Endothelial cell (in vitro differentiated cells): Measurements from ENCODE around the gene ST6GALNAC2. TPM values are rescaled to one million over a fixed set of nuclear protein-coding genes. Genes with fewer than 3 reads are reported as not detected.

ENCODE experiments used
- DNase-seq: peaks from one replicate; pipeline ENCODE4 v3.0.0; 2021; ENCODE audit warnings: low spot score
- H3K27ac Mint-ChIP-seq: one replicate; pipeline ENCODE4 v1.8.0; 2021; ENCODE audit warnings: mixed read lengths, inconsistent platforms; ENCODE audit not compliant: unreplicated experiment
- H3K27me3 Mint-ChIP-seq: one replicate; pipeline ENCODE4 v1.8.0; 2021; ENCODE audit warnings: mild to moderate bottlenecking, moderate library complexity, mixed read lengths, inconsistent platforms; ENCODE audit not compliant: unreplicated experiment
- H3K36me3 Mint-ChIP-seq: one replicate; pipeline ENCODE4 v1.8.0; 2021; ENCODE audit warnings: mild to moderate bottlenecking, low read depth, mixed read lengths, inconsistent platforms; ENCODE audit not compliant: unreplicated experiment
- H3K4me1 Mint-ChIP-seq: one replicate; pipeline ENCODE4 v1.8.0; 2021; ENCODE audit warnings: mild to moderate bottlenecking, mixed read lengths, inconsistent platforms; ENCODE audit not compliant: unreplicated experiment
- H3K4me3 Mint-ChIP-seq: one replicate; pipeline ENCODE4 v1.8.0; 2021; ENCODE audit warnings: mild to moderate bottlenecking, mixed read lengths, inconsistent platforms; ENCODE audit not compliant: unreplicated experiment
- H3K9me3 Mint-ChIP-seq: one replicate; pipeline ENCODE4 v1.8.0; 2021; ENCODE audit warnings: mixed read lengths, inconsistent platforms; ENCODE audit not compliant: unreplicated experiment
- total RNA-seq: library from RNA; stranded (reverse); fragmentation: NEBNext Ultra II Directional; extraction: Animal tissue kit (Norgen Biotek cat#: 25700); gene quantifications from one replicate; pipeline ENCODE4 v1.2.1, GENCODE V29; 2021; ENCODE audit not compliant: unreplicated experiment
- TF ChIP-seq, protein P1 (sequence below): fragments of 200-600 bp; sonication (generic); IDR thresholded peaks from one replicate; pipeline ENCODE4 v1.5.0; 2021; ENCODE audit warnings: antibody characterized with exemption; ENCODE audit not compliant: unreplicated experiment

Gene ST6GALNAC2
- total RNA-seq, 1 donor from 2014 or later: 2.2 TPM

DNA sequence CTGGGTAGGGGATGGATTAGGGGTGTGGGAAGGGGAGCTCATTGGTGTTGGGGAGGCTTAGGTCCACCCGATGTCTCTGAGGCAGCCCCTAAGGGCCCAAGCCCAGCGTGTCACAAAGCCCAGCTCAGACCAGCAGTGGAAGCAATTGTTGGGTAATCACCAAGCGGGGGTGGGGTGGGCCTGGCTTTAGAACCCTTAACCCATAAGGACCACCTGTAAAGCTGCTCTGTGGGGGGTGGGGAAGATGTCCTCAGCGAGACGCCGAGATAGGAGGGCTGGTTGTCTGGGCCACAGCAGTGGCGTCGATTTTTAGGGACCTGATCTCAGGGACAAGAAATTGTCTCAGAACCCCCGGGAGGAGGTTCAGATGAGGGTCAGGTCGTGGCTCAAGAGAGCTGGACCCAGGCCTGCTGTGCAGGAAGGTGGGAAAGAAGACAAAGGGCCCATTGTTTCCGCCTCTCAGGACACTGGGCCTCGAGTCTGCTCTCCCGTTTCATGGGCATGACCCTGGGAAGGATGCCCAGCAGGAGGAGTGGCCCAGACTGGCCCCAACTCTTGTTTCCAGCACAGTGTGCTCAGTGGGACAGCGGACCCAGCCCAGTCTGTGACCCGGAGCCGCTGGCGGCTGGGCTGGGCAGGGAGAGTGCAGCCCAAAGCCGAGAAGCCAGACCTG, 15.9 kb downstream of the ST6GALNAC2 start:
- peaks cover 4% of the 10 kb centered on the region for H3K4me1 Mint-ChIP-seq
- H3K4me3 Mint-ChIP-seq: no peak overlapping the region
- TF ChIP-seq, protein P1, sequence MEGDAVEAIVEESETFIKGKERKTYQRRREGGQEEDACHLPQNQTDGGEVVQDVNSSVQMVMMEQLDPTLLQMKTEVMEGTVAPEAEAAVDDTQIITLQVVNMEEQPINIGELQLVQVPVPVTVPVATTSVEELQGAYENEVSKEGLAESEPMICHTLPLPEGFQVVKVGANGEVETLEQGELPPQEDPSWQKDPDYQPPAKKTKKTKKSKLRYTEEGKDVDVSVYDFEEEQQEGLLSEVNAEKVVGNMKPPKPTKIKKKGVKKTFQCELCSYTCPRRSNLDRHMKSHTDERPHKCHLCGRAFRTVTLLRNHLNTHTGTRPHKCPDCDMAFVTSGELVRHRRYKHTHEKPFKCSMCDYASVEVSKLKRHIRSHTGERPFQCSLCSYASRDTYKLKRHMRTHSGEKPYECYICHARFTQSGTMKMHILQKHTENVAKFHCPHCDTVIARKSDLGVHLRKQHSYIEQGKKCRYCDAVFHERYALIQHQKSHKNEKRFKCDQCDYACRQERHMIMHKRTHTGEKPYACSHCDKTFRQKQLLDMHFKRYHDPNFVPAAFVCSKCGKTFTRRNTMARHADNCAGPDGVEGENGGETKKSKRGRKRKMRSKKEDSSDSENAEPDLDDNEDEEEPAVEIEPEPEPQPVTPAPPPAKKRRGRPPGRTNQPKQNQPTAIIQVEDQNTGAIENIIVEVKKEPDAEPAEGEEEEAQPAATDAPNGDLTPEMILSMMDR: no peak
- H3K27me3 Mint-ChIP-seq: peaks cover 10% of the 10 kb centered on the region
- H3K27ac Mint-ChIP-seq: no peak overlapping the region
- no peak for DNase-seq
- peaks cover 3% of the 10 kb centered on the region for H3K36me3 Mint-ChIP-seq
- H3K9me3 Mint-ChIP-seq: no peaks in the 10 kb centered on the region

DNA sequence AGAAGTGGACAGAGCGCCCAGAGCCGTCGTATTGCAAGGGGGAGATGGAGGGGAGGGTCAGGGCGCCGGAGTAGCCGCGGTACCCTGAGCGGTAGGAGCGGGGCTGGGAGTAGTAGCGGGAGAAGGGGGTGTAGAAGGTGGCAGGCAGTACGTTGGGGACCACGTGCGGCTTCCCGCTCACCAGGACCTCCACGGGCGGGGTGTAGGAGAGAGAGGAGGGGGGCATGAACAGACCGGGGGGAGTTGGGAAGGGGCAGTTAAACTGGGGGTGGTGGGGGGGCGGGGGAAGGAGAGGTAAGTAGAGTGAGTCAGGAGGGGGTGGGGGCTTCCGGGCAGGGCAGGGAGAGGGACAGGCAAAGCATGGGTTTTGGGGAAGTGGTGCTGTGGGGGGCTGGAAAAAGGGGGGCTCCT, 16.8 kb downstream of the ST6GALNAC2 start:
- peaks cover 10% of the 10 kb centered on the region for H3K27me3 Mint-ChIP-seq
- TF ChIP-seq, protein P1: no peak
- peaks cover 3% of the 10 kb centered on the region for H3K36me3 Mint-ChIP-seq
- no peak overlapping the region for H3K27ac Mint-ChIP-seq
- no peak overlapping the region for H3K4me3 Mint-ChIP-seq
- no peak for DNase-seq
- peaks cover 4% of the 10 kb centered on the region for H3K4me1 Mint-ChIP-seq
- H3K9me3 Mint-ChIP-seq: no peaks in the 10 kb centered on the region

DNA sequence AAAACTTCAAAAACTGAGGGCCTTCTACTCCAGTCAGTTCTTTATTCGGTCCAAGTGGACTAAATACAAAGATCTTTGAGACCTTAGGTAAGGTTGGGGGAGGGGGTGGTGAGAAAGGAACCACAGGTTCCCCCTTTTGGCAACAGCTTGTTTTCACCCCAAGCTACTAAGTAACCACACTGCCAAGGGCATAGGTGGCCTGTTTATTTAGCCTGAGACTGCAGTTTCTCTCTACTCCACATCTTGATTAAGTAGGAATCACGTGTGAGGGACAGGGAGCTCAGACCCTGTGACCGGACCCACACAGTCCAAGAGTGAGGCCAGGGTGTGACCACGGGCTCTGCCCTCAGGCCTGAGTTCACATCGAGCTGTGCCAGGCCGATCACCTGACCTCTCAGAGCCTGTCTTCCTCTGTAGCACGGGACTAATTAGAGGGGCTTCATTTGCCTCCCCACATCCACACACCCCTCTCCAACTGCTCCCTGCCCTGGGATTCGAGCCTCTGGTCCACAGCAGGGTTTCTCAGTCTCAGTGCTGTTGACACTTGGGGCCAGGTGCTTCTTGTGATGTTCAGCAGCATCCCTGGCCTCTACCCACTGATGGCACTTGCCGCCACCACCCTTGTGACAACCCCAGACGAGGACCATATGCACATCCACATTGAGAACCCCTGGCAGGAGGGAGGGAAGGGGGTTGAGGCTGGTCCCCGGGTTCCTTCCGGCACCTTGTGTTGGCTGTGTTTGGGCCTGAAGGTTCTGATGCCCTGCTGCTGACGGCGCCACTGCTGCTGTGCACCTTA, 17.8 kb downstream of the ST6GALNAC2 start:
- Mint-ChIP-seq H3K4me1 (peaks cover 7% of the 10 kb centered on the region), H3K27ac (no peak overlapping the region), H3K4me3 (no peak overlapping the region), H3K27me3 (peaks cover 8% of the 10 kb centered on the region), H3K36me3 (peaks cover 5% of the 10 kb centered on the region), H3K9me3 (no peaks in the 10 kb centered on the region)
- TF ChIP-seq, protein P1: no peak
- DNase-seq: no peak

DNA sequence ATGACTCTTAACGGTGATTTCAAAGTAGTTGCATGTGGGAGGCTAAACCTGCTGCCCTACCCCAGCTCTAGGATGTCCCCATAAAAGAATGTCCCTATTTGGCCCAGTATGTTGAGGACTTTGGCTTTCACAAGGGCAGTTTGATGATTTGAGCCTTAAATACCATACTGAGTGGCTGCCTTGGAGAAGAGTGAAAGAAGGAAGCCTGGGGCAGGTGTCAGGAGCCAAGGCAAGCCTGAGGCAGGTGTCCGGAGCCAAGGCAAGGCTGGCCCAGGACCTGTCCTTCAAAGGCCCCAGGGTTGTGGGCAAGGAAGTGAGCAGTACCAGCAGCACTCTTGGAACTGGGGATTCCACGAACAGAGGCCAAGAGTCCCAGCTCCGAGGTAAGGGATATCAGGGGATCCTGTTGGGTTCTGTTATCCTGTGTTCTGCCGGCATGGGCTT, 18.6 kb downstream of the ST6GALNAC2 start:
- H3K4me1 Mint-ChIP-seq: peaks cover 10% of the 10 kb centered on the region
- TF ChIP-seq, protein P1: no peak
- no peak overlapping the region for H3K4me3 Mint-ChIP-seq
- DNase-seq: no peak
- H3K27me3 Mint-ChIP-seq: peaks cover 3% of the 10 kb centered on the region
- H3K36me3 Mint-ChIP-seq: peaks cover 8% of the 10 kb centered on the region
- H3K27ac Mint-ChIP-seq: no peak overlapping the region
- no peaks in the 10 kb centered on the region for H3K9me3 Mint-ChIP-seq

DNA sequence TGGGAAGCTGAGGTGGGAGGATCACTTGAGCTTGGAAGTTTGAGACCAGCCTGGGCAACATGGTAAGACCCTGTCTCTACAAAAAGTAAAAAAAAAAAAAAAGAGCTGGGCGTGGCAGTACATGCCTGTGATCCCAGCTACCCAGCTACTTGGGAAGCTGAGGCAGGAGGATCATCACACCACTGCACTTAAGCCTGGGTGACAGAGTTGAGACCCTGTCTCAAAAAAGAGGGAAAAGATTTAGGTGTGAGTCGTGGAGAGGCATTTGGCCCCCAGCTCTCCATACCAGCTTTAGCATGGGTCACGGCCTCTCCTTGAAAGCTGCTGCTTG, 19.1 kb downstream of the ST6GALNAC2 start:
- Mint-ChIP-seq H3K4me3 (no peak overlapping the region), H3K9me3 (no peaks in the 10 kb centered on the region)

More for the DNA sequence above, 19.1 kb downstream of the ST6GALNAC2 start:
- TF ChIP-seq, protein P1: no peak
- Mint-ChIP-seq H3K36me3 (peaks cover 11% of the 10 kb centered on the region), H3K4me1 (peaks cover 12% of the 10 kb centered on the region), H3K27ac (no peak overlapping the region), H3K27me3 (peaks cover 3% of the 10 kb centered on the region)
- no peak for DNase-seq
